ENCODE measurements around the gene SPECC1L.

The SPECC1L gene

GRCh38 chr22:24455039-24455438 is 184.4 kb downstream of the SPECC1L start:
- no peak for FAIRE-seq

GRCh38 chr22:24455751-24456426 is 185.3 kb downstream of the SPECC1L start:
- no peak for FAIRE-seq

DNA sequence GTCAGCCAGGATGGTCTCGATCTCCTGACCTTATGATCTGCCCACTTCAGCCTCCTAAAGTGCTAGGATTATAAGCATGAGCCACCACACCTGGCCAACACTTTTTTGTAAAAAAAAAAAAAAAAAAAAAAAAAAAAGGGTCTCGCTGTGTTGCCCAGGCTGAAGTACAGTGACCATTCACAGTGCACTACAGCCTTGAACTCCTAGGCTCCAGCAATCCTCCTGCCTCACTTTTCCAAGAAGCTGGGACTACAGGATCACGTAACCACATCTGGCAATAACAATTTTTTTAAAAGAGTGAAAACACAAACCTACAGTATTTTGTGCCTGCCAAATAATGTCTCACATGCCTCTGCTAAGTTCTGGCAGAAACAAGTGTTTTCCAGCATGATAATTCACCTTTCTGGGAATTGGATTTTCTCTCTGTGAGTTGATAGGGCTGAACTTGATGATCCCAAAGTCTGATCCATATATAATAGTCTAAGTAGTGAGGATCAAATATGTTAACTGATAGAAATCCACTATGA is 187.3 kb downstream of the SPECC1L start:
- FAIRE-seq: no peak

DNA sequence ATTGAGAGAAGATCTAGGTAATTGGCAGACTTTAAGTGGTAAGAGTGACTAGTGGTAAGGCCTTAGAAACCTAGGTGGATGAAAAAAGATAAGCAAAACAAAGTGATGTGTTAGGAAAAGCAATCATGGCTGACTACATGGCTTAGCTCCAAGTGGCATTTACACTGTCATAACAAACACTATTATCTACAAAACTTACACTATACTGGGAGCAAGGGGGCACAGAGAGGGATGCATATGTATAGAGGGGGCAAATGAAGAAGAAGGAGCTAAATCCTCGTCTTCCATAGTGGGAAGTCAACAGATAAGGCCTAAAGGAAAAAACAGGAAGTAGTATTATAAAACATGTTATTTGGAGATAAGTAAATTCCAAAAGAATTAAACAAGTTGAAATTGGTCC is 189.3 kb downstream of the SPECC1L start:
- FAIRE-seq: no peak

GRCh38 chr22:24460418-24461089 is 189.9 kb downstream of the SPECC1L start:
- FAIRE-seq: no peak

GRCh38 chr22:24463071-24463760 is 192.6 kb downstream of the SPECC1L start:
- no peak for FAIRE-seq

DNA sequence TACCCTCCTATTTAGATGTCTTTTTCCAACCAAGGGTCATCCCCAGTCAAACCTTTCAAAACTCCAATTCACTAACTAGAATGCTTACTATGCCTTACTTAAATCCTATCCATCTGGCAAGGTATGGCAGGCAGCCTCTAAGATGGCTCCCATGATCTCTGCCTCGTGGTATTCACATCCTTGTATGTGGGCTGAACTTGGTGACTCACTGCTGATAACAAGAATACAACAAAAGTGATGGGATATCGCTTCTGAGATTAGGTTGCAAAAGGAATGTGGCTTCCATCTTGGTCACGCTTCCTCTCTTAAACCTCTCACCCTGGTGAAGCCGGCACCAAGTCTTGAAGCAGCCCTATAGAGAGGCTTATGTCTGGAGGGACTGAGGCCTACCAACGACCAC is 194.9 kb downstream of the SPECC1L start:
- FAIRE-seq: no peak

- FAIRE-seq: no peak
Measured at GRCh38 chr22:24465975-24466374, 195.3 kb downstream of the SPECC1L start.

DNA sequence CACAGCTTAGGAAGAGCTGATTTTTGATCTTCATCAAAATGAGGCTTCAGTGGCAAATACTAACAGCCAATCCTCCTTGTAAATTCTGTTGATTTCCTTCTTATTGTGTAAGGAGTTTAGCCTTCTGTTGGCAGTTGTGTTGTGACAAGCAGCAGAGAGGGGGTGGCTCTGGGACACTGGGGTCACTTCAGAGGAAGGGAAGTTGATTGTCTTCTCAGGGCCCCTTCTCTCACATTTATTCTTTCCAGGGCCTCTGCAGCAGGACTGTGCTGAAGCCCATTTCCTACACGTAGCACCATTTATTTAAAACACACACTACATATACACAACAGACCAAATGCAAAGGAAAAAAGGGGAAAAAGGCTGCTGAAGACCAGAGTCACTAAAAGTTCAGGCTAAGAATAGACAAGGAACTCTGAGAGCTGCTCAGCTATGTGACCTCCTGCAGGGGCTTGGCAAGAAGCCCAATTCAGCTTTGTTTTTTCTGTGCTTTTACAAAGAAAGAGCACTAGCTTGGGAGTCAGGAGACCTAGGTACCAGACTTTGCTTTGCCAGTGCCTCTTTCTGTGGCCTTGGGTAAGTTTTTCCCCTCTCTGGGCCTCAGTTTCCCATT is 196.2 kb downstream of the SPECC1L start:
- FAIRE-seq: no peak

GRCh38 chr22:24467340-24467739 is 196.7 kb downstream of the SPECC1L start:
- FAIRE-seq: no peak

Measured in islet of Langerhans (tissue), 1 donor.